Middle frontal gyrus (tissue), 1 donor: ENCODE results near the gene SLC5A10.
"Not testable (repeated sequence)": the region's sequence is repeated elsewhere in the genome, so short reads cannot be mapped to it uniquely, and the experiment has no call there.

ENCODE experiments used
- DNase-seq: peaks from one replicate; pipeline ENCODE4 v3.0.0-alpha.2; 2015; ENCODE audit warnings: low spot score; ENCODE audit errors: extremely low spot score

The SLC5A10 gene

DNA sequence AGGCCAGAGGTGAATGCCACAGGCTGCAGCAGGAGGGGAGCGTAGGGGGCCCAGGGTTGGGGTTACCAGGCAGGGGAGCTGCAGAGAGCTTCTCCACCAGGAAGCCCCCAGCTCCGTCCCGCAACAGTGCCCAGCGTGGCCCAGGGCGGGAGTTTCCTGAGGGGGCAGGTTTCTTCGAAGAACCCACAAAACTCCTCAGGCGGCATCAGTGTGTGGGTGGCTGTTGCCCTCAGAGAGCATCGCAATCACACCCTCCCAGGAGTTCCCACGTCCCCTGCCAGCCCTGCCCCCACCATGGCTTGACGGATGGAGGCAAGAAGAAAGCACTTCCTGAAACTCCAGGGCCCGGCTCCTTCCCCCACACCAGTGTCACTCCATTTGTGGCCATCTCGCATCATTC, 86.8 kb downstream of the SLC5A10 start:
- not testable (repeated sequence) for DNase-seq

GRCh38 chr17:19040350-19040749, 88.4 kb downstream of the SLC5A10 start:
- not testable (repeated sequence) for DNase-seq

DNA sequence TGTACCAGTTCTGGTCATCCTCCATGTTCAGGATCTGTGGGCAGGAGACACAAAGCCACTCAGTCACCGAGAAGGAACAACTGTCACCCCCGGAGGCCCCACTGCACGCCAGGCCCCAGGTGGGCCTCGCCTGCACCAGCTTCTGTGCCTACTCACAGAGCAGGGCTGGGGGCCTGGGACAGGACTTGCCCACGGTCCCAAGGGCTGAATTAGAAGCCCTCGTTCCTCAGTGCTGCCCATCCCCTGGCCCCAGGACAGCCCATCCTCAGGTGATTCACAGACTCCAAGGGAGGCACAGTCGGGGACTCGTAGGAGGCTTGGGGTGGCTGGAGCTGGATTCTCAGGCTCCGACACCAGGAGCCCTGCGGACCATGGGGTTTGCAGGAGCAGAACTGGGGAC, 89.9 kb downstream of the SLC5A10 start:
- not testable (repeated sequence) for DNase-seq

- DNase-seq, result not testable (repeated sequence)
These were observed 90.4 kb downstream of the SLC5A10 start for GRCh38 chr17:19042369-19042768.

- not testable (repeated sequence) for DNase-seq
These were observed 91.1 kb downstream of the SLC5A10 start for GRCh38 chr17:19043032-19043431.

- not testable (repeated sequence) for DNase-seq
These were observed 92.7 kb downstream of the SLC5A10 start for GRCh38 chr17:19044643-19045042.

DNA sequence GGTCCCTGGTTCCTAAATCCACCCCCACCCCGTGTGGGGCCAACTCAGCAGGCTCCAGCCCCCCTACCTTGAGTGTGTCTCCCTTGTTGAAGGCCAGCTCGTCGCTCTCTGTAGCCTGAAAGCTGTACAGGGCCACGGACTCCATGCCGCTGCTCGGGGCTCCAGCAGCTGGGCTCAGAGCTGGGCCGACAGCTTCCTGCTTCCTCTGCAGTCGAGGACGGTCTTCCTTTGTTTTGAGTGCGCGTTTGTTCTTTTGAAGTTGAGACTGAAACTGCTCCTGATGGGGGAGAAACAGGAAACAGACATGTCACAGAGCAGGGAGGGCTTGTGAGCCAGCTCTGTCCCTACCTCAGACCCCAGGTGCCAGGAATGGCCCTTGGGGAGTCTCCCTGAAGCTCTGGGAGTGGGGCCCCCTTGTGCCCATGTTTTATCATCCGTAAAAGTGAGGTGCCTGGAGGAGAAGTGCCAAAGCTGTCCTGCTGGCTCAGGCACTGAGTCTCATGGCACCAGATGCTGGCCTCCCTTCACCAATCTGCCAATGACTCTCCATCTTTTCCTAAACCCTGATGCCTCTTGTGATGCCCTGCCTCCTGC, 94.9 kb downstream of the SLC5A10 start, which contains the start of gene GRAP:
Gene GRAP, minus strand, starts transcription at position 176 of the 594 bp plus-strand sequence. Its CDS starts 31 bp downstream, at position 145.
- not testable (repeated sequence) for DNase-seq

- not testable (repeated sequence) for DNase-seq
These were observed 95.5 kb downstream of the SLC5A10 start for GRCh38 chr17:19047510-19047909.

- DNase-seq, result not testable (repeated sequence)
These were observed 96.9 kb downstream of the SLC5A10 start for GRCh38 chr17:19048826-19049225.

DNA sequence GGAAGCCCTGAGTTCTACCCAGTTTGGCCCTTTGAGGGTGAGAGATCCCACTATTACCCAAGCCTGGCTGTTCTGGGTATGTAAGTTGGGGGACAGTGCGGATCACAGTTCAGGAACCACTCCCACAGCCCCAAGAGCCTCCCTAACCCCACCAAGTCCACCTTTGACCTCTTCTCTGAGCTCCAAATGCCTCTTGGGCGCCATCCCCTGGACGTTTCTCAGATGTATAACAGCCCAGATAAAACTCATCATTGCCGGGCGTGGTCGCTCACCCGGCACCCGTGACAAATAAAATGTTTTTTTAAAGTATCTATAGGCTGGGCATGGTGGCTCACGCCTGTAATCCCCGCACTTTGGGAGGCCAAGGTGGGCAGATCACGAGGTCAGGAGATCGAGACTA, 103.5 kb downstream of the SLC5A10 start:
- DNase-seq, result not testable (repeated sequence)

GRCh38 chr17:19062009-19062717, 110.2 kb downstream of the SLC5A10 start:
- DNase-seq, result not testable (repeated sequence)

- not testable (repeated sequence) for DNase-seq
These were observed 110.9 kb downstream of the SLC5A10 start for GRCh38 chr17:19062718-19063325.

GRCh38 chr17:19063326-19063956, 111.5 kb downstream of the SLC5A10 start:
- DNase-seq, result not testable (repeated sequence)

DNA sequence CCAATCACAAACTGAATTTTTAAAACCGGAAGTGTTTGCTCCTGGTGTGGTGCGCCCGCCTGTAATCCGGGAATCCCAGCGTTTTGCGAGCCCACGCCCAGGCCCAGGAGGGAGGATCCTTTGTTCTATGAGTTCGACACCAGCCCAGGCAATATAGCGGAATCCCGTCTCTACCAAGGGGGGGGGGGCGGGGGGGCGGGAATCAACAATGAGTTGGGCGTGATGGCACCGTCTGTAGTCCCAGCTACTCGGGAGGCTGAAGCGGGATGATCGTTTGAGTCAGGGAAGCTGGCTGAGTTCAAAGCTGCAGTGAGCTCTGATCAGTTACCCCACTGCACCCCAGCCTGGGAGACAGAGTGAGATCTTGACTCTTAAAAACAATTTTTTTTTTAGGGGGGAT, 112.4 kb downstream of the SLC5A10 start:
- not testable (repeated sequence) for DNase-seq

GRCh38 chr17:19070318-19071168, 118.6 kb downstream of the SLC5A10 start:
- DNase-seq, result not testable (repeated sequence)
